NCI-H748 treated with DMSO at 0.1 percent for 48 hours (cell line): ENCODE measurements around the gene ZNF331.
A peak's percentile ranks its signal among the peaks of the same experiment; 100 is the strongest.

ENCODE experiments used
- DNase-seq: peaks from one replicate; lab custom pipeline; 2025; lab: John Stamatoyannopoulos, UW

The ZNF331 gene

DNA sequence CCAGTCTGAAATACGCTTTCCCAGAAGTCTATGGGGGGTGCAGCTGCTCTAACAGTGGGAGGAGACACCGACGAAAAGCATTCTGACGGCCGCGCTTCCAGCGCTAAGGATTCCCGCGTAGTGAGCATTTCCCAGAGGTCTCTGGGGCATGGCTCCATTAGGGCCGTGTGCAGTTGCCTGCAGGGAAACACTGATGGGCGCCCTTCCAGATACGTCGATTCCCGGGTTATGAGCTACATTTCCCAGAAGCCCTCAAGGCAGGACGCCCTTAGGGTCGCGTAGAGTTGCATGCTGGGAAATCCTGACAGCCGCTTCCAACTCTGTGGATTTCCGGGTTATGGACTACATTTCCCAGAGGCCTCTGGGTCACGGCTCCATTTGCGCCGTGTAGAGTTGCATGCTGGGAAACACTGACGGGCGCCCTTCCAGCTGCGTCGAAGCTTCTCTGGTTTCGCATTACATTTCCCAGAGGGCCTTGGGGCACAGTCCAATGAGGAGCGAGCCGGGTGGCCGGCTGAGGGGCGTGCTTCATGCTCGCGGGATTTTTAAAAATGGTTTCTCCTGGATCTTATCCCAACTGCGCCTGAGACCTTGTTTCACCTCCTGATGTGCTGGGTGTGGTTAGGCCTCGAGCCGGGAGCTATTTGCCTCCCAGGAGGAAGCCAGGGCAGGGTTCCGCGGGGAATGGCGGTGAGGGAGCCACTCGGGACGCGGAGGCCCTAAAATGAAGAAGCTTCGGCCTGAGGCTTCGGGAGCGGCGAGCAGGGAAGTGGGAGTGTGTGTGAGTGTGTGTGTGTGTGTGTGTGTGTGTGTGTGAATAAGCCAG, 17.2 kb upstream of the ZNF331 start:
- peak; percentile 91 for DNase-seq

DNA sequence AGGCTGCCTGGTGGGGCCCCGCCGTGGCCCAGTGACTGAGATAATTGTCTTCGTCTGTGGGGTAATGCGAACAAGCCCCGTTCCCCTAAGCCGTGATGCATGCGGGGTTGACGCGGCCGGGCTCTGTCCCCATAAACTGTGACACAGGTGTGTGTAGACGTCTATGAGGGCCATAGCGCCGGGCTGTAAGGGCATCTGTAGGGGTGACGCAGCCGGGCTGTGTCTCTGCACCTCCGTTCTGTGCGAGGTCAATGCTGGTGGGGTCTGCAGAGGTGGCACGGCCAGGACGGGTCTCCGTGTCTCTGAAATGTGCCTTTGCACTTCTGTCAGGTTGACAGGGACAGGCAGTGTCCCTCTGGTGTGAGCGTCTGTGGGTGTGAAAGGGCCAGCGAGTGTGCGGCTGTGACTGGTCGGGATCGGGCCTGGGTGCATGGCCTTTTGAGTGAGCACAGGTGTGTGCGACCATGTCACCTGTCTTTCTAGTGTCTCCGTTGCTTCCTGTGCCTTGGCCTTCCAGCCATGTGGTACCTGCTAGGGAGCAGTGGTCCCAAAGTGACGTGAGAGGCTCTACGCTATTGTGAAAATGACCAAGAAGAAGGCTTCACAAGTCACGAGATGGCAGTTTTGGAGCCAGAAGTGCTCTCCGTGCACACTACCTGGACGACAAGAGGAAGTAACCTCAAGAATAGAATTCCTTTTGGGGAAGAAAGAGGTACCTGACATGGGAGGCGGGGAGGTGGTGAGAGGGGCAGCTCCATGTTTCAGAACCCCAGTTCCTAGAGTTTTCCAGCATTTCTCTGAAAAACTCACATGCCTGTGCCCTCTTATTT, 16.4 kb upstream of the ZNF331 start:
- no peak for DNase-seq

DNA sequence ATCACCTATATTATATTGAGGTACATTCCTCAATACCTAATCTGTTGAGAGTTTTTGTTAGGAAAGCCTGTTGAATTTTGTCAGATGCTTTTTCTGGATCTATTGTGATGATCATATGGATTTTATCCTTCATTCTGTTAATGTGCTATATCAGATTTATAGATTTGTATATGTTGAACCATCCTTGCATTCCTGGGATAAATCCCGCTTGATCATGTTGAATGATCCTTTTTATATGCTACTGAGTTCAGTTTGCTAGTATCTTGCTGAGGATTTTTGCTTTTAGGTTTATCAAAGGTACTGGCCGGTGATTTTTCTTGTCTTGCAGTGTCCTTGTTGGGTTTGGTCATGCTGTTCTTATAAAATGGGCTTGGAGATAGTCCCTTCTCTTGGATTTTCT, 12.0 kb upstream of the ZNF331 start:
- no peak for DNase-seq

DNA sequence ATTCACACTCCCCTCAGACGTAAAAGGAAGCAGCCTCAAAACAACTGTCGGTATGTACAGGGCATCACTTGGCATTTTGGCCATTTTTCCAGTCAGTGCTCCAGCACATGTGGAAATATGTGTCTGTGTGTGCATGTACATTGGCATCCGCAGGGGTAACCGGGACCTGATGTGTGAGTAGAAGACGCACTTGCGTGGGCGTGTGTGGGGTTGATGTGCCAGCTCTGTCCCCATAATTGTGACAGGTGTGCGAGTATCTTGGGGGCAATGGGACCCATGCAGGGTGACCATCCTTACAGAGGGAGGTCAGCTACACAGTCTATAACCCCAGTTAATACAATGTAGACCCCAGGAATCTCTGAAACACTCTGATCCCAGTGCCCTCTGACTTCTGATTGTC, 7.3 kb upstream of the ZNF331 start:
- no peak for DNase-seq

DNA sequence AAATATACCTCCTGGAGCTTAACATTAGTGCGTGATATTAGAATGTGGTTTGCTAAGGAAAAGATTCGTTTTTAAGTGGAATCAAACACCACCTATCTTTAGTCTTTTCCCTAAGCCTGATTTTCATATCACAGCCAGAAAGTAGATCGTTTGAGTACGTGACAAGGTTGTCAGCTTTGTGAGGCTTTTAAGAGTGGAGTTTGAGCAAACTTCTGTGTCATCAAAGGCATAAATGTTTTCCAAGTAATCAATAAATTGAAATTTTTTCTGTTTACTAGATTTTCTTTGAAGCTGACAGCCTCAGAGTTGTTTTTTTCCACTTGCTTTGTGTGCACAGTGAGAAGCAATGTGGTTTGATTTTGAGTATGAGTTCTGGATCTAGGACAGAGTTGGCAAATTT, 6.5 kb upstream of the ZNF331 start:
- DNase-seq: no peak

DNA sequence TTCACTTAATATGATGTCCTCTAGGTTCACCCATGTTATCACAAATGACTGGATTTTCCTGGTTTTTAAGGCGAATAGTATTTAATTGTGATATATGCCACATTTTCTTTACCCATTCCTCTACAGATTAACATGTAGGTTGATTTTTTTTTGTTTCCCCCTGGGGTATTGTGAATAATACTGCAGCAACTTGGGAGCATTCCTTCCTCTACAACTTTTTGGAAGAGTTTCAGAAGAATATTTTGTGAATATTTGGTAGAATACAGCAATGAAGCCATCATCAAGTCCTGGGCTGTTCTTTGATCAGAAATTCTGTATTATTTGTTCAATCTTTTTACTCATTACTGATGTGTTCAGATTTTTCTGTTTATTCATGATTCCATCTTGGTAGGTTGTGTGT, 5.6 kb upstream of the ZNF331 start:
- no peak for DNase-seq

DNA sequence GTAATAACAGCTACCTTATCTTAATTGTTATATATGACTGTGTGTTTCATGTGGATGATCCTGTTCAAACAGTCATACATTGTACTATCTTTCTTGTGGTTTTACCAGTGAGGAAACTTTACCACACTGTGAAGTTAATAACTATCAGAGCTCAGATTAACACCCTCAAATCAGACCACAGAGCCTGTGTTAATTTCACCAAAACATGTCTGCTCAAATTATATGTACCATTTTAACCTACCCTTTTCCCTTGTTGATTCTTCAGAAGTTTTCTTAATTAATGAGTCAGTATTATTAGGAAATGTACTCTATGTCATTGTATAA, 1.8 kb upstream of the ZNF331 start:
- DNase-seq: no peak

DNA sequence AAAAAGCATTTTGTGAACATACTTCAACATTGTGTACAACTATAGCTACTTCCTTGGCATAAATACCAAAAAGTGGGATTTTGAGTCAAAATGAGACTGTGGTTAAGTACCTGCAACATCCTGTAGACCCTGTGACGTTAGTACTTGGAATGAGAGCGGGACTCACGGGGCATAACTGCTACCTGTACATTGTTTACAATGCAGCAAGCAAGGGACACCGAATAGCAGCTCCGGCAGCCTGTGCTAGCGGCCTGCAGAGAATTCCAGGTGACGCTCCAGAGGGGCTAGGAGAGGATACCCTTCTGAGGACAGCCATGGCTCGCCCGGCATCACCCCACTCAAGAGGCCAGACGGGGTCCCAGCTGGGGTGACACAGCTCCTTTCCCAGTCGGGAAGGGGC, 824 bp upstream of the ZNF331 start:
- no peak for DNase-seq

DNA sequence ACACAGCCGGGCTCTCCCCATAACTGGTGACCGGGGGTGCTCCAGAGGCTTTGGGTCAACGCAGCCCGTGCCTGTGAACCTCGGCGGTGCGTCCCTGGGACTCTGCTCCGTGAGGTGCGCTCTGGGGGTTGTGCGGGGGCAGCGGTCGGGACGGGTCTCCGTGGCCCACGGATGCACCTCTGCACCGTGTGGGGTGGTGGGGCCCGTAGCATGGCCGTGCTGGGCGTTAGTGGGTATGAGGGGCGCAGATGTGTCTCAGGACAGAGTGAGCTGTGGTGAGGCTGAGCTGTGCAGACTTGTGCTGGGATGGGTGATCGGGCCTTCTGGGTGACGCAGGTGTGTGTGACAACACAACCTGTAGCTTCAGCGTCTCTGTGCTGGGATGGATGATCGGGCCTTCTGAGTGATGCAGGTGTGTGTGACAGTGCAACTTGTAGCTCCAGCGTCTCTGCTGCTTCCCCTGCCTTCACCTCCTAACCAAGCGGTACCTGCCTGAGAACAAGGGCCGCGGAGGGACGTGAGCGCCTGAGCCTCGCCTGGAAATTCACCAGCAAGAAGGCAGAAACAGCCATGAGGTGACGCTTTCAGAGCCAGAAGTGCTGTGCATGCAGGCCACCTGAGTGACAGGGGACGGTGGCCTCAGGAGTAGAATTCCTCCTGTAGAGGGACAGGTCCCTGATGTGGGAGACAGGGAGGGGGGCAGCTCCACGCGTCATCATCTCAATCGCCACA, 599 bp downstream of the ZNF331 start:
- no peak for DNase-seq

DNA sequence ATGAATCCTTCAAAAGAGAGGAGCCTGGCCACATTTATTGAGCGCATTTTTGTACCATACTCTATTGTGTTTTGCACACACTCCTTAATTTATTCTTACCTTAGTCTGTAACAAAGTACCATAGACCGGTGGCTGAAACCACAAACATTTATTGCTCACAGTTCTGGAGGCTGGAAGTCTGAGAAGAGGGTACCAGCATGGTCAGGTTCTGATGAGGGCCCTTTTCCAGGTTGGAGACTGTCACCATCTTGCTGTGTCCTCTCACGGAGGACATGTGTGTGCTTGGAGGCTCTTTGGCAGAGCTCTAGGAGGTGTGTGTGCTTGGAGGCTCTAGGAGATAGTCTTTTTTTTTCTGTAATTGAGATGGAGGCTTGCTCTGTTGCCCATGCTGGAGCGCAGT, 2.1 kb downstream of the ZNF331 start:
- no peak for DNase-seq

DNA sequence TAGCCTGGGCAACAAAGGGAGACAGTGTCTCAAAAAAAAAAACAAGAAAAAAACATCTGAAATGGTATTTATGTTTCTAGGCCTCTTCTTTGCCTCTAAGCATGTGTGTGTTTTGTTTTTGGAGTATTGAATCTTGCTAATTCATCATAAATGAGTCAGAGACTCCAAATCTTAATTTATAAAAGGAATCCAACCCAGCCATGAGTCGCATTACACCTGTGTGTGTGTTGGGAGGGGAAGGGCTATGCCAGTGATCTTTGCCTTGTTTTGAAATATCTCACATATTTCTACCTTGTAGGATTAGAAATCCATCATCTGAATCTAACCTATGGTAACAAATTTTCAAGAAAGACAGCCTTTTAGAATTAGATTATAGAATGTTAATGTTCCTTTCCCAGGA, 4.0 kb downstream of the ZNF331 start:
- no peak for DNase-seq

DNA sequence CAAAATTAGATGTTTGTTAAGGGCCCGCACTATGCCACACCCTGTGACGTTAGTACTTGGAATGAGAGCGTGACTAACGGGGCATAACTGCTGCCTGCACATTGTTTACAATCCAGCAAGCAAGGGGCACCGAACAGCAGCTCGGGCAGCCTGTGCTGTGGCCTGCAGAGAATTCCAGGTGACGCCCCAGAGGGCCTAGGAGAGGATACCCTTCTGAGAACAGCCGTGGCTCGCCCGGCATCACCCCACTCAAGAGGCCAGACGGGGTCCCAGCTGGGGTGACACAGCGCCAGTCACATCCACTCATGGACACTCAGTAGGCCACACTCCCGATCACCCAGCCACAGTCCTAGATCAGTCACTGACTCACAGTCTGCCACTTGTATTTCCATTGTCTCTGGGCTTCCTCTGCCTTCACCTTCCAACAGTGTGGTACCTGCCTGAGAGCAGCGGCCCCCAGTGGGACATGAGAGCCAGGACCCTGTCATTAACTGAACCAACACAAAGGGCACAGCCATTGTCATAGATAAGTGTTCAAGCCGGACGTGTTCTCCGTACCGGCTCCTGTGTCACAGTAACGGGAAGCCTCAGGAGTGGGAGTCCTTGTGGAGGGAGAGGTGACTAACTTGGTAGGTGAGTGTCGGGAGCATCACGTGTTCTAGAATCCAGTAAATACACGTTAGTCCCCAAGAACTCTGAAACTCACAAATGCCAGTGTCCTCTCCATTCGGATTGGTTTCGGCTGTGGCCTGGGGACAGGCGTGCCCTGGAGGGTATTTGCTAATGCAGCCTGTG, 7.5 kb downstream of the ZNF331 start:
- no peak for DNase-seq

DNA sequence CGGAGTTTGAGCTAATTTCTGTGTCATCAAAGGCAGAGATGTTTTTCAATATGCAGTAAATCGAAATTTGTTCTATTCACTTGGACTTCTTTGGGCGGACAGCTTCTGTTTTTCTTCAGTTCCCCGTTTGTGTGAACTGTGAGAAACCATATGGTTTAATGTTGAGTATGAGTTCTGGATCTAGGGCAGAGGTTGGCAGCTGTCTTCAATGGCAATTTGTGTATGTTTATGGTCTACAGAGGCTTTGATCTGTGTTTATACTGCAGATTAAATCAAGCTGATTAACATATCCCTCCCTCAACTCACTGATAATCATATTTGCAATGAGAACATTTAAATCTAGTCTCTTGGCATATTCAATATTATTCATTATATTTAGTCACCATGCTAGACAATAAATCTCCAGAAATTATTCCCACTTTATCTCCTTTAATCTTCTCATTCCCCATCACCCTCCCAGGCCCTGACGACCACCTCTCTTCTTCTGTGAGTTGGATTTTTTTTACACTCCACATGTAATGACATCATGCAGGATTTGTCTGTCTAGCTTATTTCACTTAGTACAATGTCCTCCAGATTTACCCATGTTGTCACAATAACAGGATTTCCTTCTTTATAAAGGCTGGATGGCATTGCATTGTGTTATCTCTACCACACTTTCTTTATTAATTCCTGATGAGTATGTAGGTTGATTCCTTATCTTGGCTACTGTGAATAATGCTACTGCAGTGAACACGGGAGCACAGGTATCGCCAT, 9.0 kb downstream of the ZNF331 start:
- DNase-seq: no peak

DNA sequence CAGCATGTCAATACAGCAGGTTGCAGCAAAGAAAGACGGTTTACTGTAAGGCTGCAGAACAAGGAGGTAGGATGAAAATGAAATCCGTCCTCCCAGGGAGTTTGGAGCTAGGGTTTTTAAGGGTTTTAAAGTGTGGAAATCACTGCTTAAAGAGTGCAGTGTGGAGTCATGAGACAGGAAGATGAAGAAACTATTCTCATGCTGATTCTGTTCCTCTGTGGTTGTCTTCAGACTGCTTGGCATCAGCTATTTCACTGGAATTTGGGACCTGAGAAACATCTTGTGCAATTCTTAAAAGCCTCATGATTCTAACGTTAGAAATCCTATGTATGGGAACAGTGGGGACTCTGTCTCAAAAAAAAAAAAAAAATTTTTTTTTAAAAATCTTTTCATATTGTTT, 11.4 kb downstream of the ZNF331 start:
- no peak for DNase-seq

DNA sequence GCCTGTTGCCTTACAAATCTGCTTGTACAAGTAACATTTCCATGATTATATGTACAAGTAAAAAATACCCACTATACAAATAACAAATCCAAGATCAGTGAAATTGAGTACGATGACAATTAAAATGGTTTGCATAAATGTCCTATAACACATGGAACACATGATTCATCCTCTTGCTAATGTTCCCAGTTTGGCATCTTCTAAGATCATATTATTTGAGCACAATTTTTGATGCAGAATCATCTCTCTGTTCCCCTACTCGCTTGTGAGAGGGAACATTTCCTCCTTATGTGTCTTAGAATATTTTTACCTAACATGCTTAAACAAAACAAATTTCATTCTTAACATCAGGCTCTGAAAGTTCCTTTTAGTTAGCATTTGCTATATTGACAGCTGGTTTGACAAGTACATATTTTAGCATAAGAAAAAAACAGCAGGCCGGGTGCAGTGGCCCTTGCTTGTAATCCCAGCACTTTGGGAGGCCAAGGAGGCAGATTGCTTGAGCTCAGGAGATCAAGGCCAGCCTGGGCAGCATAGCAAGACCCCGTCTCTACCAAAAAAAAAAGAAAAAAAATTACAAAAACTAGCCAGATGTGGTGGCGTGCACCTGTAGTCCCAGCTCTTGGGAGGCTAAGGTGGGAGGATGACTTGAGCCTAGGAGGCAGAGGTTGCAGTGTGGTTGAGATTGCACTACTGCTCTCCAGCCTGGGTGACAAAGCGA, 14.2 kb downstream of the ZNF331 start:
- DNase-seq: no peak

DNA sequence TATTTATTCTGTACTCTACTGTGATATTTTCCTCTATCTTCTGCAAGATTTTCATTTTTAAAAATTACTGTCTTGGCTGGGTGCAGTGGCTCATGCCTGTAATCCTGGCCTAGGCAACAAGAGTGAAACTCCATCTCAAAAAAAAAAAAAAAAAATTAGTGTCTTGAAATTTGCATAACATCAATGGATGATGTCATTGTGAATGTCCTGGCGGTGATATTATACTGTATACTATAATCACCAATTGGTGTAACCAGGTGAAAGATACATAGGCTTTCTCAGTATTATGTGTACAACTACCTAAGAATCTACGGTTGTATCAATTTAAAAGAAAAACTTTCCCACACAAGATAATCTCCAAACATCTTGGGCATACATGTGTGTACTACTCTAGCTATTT, 15.2 kb downstream of the ZNF331 start:
- DNase-seq: no peak

DNA sequence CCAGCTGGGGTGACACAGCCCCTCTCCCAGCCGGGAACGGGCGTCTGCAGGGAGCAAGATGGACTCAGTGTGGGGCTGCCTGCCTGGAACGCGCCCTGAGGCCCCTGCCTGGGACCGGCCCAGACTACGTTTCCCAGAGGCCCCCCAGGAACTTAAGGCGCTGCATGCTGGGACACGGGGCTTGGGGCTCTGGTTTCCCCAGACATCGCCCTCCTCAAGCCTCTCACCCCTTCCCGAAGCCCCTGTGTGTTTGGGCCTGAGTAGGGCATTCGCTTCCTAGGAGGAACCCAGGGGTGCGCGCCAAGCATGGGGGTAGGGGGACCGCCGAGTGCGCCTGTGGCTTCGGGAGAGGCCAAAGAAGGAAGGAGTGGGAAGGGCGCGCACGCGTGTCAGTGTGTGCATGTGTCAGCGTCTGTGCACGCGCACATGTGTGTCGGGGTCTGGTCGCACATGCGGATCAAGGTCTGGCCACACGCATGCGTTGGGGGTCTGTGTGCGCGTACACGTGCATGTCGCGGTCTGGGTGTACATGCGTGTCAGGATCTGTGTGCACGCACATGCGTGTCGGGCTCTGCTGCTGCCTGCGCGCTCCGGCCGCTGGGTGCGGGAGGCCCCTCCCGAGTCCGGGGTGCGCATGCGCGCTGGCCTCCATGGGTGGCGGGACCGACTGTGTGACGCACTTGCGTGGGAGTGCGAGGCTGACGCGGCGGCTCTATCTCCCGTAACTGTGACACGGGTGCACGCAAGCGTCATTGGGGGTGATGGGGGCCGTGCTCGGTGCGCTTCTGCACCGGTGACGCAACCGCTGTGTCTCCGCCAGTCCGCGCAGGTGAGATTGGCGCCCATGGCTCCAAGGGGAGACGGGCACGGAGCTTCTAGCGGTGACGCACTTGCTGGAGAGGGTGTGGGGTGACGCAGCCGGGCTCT, 16.2 kb downstream of the ZNF331 start:
- DNase-seq: no peak

DNA sequence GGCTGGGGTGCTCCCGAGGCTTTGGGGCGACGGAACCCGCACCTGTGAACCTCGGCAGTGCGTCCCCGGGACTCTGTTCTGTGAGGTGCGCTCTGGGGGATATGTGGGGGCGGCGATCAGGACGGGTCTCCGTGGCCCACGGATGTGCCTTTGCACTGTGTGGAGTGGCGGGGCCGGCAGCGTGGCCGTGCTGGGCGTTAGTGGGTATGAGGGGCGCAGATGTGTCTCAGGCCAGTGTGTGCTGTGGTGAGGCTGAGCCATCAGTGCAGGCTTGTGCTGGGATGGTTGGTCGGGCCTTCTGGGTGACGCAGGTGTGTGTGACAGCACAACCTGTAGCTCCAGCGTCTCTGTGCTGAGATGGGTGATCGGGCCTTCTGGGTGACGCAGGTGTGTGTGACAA, 16.9 kb downstream of the ZNF331 start:
- DNase-seq: no peak

DNA sequence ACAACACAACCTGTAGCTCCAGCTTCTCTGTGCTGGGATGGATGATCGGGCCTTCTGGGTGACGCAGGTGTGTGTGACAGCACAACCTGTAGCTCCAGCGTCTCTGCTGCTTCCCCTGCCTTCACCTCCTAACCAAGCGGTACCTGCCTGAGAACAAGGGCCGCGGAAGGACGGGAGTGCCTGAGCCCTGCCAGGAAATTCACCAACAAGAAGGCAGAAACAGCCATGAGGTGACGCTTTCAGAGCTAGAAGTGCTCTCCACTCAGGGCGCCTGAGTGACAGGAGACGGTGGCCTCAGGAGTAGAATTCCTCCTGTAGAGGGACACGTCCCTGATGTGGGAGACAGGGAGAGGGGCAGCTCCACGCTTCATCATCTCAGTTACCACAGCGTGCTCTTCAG, 17.4 kb downstream of the ZNF331 start:
- no peak for DNase-seq

DNA sequence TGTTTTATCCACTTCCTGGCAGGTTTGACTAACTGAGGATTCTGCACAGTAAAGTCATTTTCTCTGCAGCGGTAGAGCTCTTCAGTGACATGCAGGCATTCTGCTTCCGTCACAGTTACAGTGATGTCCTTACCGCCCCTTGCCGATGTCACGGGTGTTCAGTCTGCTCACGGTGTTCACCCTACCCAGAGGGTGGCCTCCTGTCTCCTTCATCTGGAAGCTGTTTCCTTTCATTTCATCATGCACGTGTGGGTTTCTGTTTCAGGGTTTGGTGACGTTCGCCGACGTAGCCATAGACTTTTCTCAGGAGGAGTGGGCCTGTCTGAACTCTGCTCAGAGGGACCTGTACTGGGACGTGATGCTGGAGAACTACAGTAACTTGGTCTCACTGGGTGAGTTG, 33.4 kb downstream of the ZNF331 start:
- no peak for DNase-seq
